Esophagus muscularis mucosa (tissue), 4 donors: Measurements from ENCODE around the gene RSL24D1. TPM values are rescaled to one million over a fixed set of nuclear protein-coding genes. Genes with fewer than 3 reads are reported as not detected.
"Not testable (repeated sequence)": the region's sequence is repeated elsewhere in the genome, so short reads cannot be mapped to it uniquely, and the experiment has no call there.

ENCODE experiments used
- DNase-seq: peaks from one replicate; pipeline ENCODE4 v3.0.0-alpha.2; 2017; ENCODE audit errors: extremely low spot score
- H3K27ac ChIP-seq, 4 donors: fragments of 200-600 bp; sonication (generic); replicated peaks in 1 of 4; 1 replicate in 3 of 4; 2 replicates in 1 of 4; pipeline ENCODE4 v1.5.1; 2016 to 2019; ENCODE audit warnings: mild to moderate bottlenecking in 1 of 4
- H3K27me3 ChIP-seq, 4 donors: fragments of 200-600 bp; sonication (generic); one replicate each; pipeline versions ENCODE4 v1.5.1 to v1.6.0; 2016 to 2019
- H3K36me3 ChIP-seq, 4 donors: fragments of 200-600 bp; sonication (generic); one replicate each; pipeline ENCODE4 v1.5.1; 2016 to 2019
- H3K4me1 ChIP-seq, 4 donors: fragments of 200-600 bp; sonication (generic); one replicate each; pipeline ENCODE4 v1.5.1; 2016 to 2019
- H3K4me3 ChIP-seq, 4 donors: fragments of 200-600 bp; sonication (generic); 1 replicate in 2 of 4; 2 replicates in 2 of 4; pipeline ENCODE4 v1.5.1; 2016 to 2019; ENCODE audit warnings: mild to moderate bottlenecking in 4 of 4, moderate library complexity in 1 of 4
- H3K9me3 ChIP-seq, 4 donors: fragments of 200-600 bp; sonication (generic); 1 replicate in 3 of 4; 2 replicates in 1 of 4; pipeline ENCODE4 v1.5.1; 2016 to 2019
- CTCF ChIP-seq, 3 experiments: fragments of 200-600 bp in 2 of 3; fragments of 450-650 bp in 1 of 3; sonication (generic) in 2 of 3; IDR thresholded peaks; one replicate each; pipeline ENCODE4 v1.5.1; 2017 to 2019; ENCODE audit warnings: antibody characterized with exemption in 3 of 3, mild to moderate bottlenecking in 2 of 3, moderate library complexity in 1 of 3
- EP300 ChIP-seq: sonication (generic); formaldehyde crosslinking; IDR thresholded peaks from one replicate; pipeline ENCODE4 v1.6.1; 2017; ENCODE audit warnings: antibody characterized with exemption
- POLR2A ChIP-seq: fragments of 450-650 bp; IDR thresholded peaks from one replicate; pipeline ENCODE4 v1.6.1; 2017; ENCODE audit warnings: antibody characterized with exemption, moderate library complexity, mild to moderate bottlenecking, low read depth
- POLR2AphosphoS5 ChIP-seq, 2 donors: sonication (generic); formaldehyde crosslinking; IDR thresholded peaks; one replicate each; pipeline ENCODE4 v1.6.1; 2017; ENCODE audit warnings: antibody characterized with exemption in 2 of 2
- WGBS: methylation state at CpG from one replicate; pipeline ENCODE4 v1.1.5; 2018; 5-methylcytosine and 5-hydroxymethylcytosine counted together
- intact Hi-C: fragments of 100-400 bp; cut with DNase I; formaldehyde crosslinking; loops from one replicate; pipeline ENCODE4 v1.15.1; 2023
- total RNA-seq, 4 donors: library from RNA; depleted of rRNA; stranded (reverse); fragments of >200 nt; gene quantifications; one replicate each; pipeline versions ENCODE4 v1.1.0 to v1.2.1, GENCODE V29; 2016

The RSL24D1 gene
- total RNA-seq, 4 donors from 2014 or later, result 49.8 to 92.4 (median 75.5) TPM

- Histone ChIP-seq H3K4me3 (no peak overlapping the region), H3K9me3 (no peaks in the 10 kb centered on the region), H3K27ac (no peak overlapping the region), H3K27me3 (no peaks in the 10 kb centered on the region), H3K36me3 (no peaks in the 10 kb centered on the region), H3K4me1 (no peaks in the 10 kb centered on the region)
- DNase-seq, result no peak
- 83% methylated on average over 4 of the region's 4 CpGs for WGBS
- TF ChIP-seq EP300, result no peak
- TF ChIP-seq CTCF (IDR thresholded peaks at IDR 0.05), result no peak
- TF ChIP-seq POLR2A, result no peak
- no peak for TF ChIP-seq POLR2AphosphoS5 (IDR thresholded peaks at IDR 0.05)
- intact Hi-C loops, result no loop called here
Measured at GRCh38 chr15:55164284-55164683, 32.5 kb downstream of the RSL24D1 start.

- no peak for TF ChIP-seq POLR2A
- TF ChIP-seq EP300, result no peak
- no peak for TF ChIP-seq CTCF (IDR thresholded peaks at IDR 0.05)
- no peak for TF ChIP-seq POLR2AphosphoS5 (IDR thresholded peaks at IDR 0.05)
- Histone ChIP-seq H3K27me3 (no peaks in the 10 kb centered on the region), H3K36me3 (no peaks in the 10 kb centered on the region), H3K4me1 (no peaks in the 10 kb centered on the region), H3K9me3 (no peaks in the 10 kb centered on the region), H3K4me3 (no peak overlapping the region), H3K27ac (no peak overlapping the region)
- WGBS, result 52% methylated on average over 3 of the region's 3 CpGs
- no peak for DNase-seq
- intact Hi-C loops, result no loop called here
Measured at GRCh38 chr15:55151631-55152030, 45.1 kb downstream of the RSL24D1 start.

GRCh38 chr15:55143132-55143531, 53.6 kb downstream of the RSL24D1 start:
- H3K4me3 ChIP-seq, H3K9me3 ChIP-seq, H3K4me1 ChIP-seq, H3K36me3 ChIP-seq, H3K27me3 ChIP-seq, DNase-seq, H3K27ac ChIP-seq, intact Hi-C loops: not testable (repeated sequence)
- 86% methylated on average over 8 of the region's 8 CpGs for WGBS

- no peak for TF ChIP-seq CTCF (IDR thresholded peaks at IDR 0.05)
- TF ChIP-seq EP300, result no peak
- TF ChIP-seq POLR2AphosphoS5 (IDR thresholded peaks at IDR 0.05), result no peak
- TF ChIP-seq POLR2A, result no peak
- 67% methylated on average over 2 of the region's 2 CpGs for WGBS
- no peak overlapping the region for H3K27ac ChIP-seq
- no peaks in the 10 kb centered on the region for H3K36me3 ChIP-seq
- intact Hi-C loops, result no loop called here
- no peaks in the 10 kb centered on the region for H3K4me1 ChIP-seq
- no peaks in the 10 kb centered on the region for H3K27me3 ChIP-seq
- no peak overlapping the region for H3K4me3 ChIP-seq
- peaks cover 0 to 19% (median 9%) of the 10 kb centered on the region in 4 donors for H3K9me3 ChIP-seq
- DNase-seq, result no peak
Measured at GRCh38 chr15:55133972-55134371, 62.8 kb downstream of the RSL24D1 start.

GRCh38 chr15:55132672-55133071, 64.1 kb downstream of the RSL24D1 start:
- H3K27ac ChIP-seq, result no peak overlapping the region
- H3K36me3 ChIP-seq, result no peaks in the 10 kb centered on the region
- H3K9me3 ChIP-seq, result peaks cover 0 to 19% (median 9%) of the 10 kb centered on the region in 4 donors
- 96% methylated on average over 2 of the region's 2 CpGs for WGBS
- H3K27me3 ChIP-seq, result no peaks in the 10 kb centered on the region
- TF ChIP-seq POLR2A (no peak), EP300 (no peak), CTCF (IDR thresholded peaks at IDR 0.05) (no peak), POLR2AphosphoS5 (IDR thresholded peaks at IDR 0.05) (no peak)
- intact Hi-C loops, result no loop called here
- no peak overlapping the region for H3K4me3 ChIP-seq
- DNase-seq, result no peak
- H3K4me1 ChIP-seq, result no peaks in the 10 kb centered on the region

Other genes starting within 250 kb of the RSL24D1 start
- gene RAB27A, start 92.9 kb upstream of the RSL24D1 start, total RNA-seq, result 10 to 100 TPM; 15.8 to 22.0 (median 19.8) TPM
- gene PIGBOS1, start 122.2 kb upstream of the RSL24D1 start, total RNA-seq, result 10 to 100 TPM; 10.6 to 21.6 (median 14.4) TPM
- gene PIGB, start 122.3 kb upstream of the RSL24D1 start, total RNA-seq, result 1 to 10 TPM; 4.5 to 9.6 (median 6.5) TPM
- gene CCPG1, start 211.4 kb upstream of the RSL24D1 start, total RNA-seq, result 10 to 100 TPM; 38.9 to 49.4 (median 43.5) TPM
- 1 to 10 TPM; 3.3 to 4.2 (median 3.6) TPM for gene PIERCE2, start 211.6 kb upstream of the RSL24D1 start, total RNA-seq